ENCODE measurements around the gene ACBD3.

Gene ACBD3

DNA sequence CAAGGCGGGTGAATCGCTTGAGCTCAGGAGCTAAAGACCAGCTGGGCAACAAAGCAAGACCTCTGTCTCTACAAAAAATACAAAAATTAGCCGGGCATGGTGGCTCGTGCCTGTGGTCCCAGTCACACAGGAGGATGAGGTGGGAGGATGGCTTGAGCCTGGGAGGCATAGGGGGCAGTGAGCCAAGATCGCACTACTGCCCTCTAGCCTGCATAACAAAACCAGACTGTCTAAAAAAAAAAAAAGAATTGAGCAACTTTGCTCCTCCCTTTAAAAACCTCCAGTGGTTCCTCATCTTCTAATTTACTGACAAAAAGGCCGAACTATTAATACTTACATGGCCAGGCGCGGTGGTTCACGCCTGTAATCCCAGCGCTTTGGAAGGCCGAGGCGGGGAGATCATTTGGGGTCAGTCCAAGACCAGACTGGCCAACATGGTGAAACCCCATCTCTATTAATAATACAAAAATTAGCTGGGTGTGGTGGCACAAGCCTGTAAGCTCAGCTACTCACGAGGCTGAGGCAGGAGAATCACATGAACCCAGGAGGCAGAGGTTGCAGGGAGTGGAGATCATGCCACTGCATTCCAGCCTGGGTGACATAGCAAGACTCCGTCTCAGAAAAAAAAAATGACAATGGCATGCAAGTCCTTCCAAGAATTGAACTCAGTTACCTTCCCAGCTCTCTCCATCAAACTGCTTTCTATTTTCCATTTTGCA is 4.4 kb downstream of the ACBD3 start:
- Mint-ChIP-seq H3K36me3 (peaks cover 16 to 29% of the 10 kb centered on the region in 2 donors), H3K27ac (peak overlapping the region; percentile 81), H3K27me3 (no peaks in the 10 kb centered on the region), H3K9me3 (no peaks in the 10 kb centered on the region), H3K4me1 (peaks cover 25 to 76% of the 10 kb centered on the region in 2 donors), H3K4me3 (peak overlapping the region; percentile 69 to 72)
- DNase-seq, result no peak
- peak in 1 of 2 donors; percentile 15 for ATAC-seq (replicated peaks)

GRCh38 chr1:226176870-226177269 is 9.7 kb downstream of the ACBD3 start:
- Mint-ChIP-seq H3K4me1 (peaks cover 14 to 58% of the 10 kb centered on the region in 2 donors), H3K36me3 (peaks cover 11 to 26% of the 10 kb centered on the region in 2 donors), H3K27ac (no peak overlapping the region), H3K4me3 (no peak overlapping the region), H3K9me3 (no peaks in the 10 kb centered on the region), H3K27me3 (no peaks in the 10 kb centered on the region)
- no peak for ATAC-seq (replicated peaks)
- no peak for DNase-seq

DNA sequence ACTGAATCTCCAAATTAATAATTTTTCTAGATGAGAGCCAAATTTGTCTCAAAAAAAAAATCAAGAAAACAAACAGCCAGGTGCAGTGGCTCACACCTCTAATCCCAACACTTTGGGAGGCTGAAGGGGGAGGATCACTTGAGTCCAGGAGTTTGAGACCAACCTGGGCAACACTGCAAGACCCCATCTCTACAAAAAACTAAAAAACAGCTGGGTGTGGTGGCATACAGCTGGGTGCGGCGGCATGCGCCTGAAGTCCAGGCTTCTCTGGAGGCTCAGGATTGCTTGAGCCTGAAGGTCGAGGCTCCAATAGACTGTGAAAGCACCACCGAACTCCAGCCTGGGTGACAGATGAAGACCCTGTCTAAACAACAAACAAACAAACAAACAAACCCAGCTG is 14.0 kb downstream of the ACBD3 start:
- H3K27ac Mint-ChIP-seq, result no peak overlapping the region
- ATAC-seq (replicated peaks), result no peak
- H3K4me1 Mint-ChIP-seq, result peaks cover 12 to 42% of the 10 kb centered on the region in 2 donors
- no peak overlapping the region for H3K4me3 Mint-ChIP-seq
- no peaks in the 10 kb centered on the region for H3K27me3 Mint-ChIP-seq
- no peaks in the 10 kb centered on the region for H3K9me3 Mint-ChIP-seq
- no peak for DNase-seq
- H3K36me3 Mint-ChIP-seq, result peaks cover 15 to 18% of the 10 kb centered on the region in 2 donors

DNA sequence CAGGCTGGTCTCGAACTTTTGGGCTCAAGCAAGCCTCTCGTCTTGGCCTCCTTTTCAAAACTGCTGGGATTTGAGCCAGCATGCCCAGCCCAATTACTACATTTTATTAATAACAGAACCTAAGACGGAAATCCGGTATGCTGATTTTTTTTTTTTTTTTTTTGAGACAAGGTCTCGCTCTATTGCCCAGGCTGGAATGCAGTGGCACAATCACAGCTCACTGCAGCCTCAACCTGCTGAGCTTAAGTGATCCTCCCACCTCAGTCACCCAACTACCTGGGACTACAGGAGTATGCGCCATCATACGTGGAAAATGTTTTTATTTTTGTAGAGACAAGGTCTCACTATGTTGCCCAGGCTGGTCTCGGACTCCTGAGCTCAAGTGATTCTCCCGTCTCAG is 20.2 kb downstream of the ACBD3 start:
- no peaks in the 10 kb centered on the region for H3K9me3 Mint-ChIP-seq
- H3K36me3 Mint-ChIP-seq, result peaks cover 23 to 27% of the 10 kb centered on the region in 2 donors
- H3K4me1 Mint-ChIP-seq, result peaks cover 14 to 41% of the 10 kb centered on the region in 2 donors
- no peak for ATAC-seq (replicated peaks)
- DNase-seq, result no peak
- no peaks in the 10 kb centered on the region for H3K27me3 Mint-ChIP-seq
- H3K4me3 Mint-ChIP-seq, result no peak overlapping the region
- no peak overlapping the region for H3K27ac Mint-ChIP-seq

- ATAC-seq (replicated peaks) (no peak), DNase-seq (no peak)
- Mint-ChIP-seq H3K27me3 (no peaks in the 10 kb centered on the region), H3K4me3 (no peak overlapping the region), H3K9me3 (no peaks in the 10 kb centered on the region), H3K27ac (no peak overlapping the region), H3K36me3 (peaks cover 28 to 36% of the 10 kb centered on the region in 2 donors), H3K4me1 (peaks cover 17 to 56% of the 10 kb centered on the region in 2 donors)
Observed at GRCh38 chr1:226164154-226164553, 22.4 kb downstream of the ACBD3 start.

DNA sequence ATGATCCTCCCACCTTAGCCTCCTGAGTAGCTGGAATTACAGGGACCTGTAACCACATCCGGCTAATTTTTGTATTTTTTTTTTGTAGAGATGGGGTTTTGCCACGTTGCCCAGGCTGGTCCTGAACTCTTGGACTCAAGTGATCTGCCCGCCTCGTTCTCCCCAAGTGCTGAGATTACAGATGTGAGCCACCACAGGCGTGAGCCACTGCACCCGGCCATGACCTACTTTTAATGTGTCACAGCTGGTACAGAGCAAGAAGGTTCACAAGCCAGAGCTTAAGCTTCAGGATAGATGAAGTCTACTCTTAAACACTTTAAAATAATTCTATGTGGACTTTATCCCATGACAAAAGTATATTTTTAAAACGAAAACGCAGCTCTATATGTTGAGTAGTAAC is 23.6 kb downstream of the ACBD3 start:
- no peak for DNase-seq
- no peak overlapping the region for H3K4me3 Mint-ChIP-seq
- no peaks in the 10 kb centered on the region for H3K27me3 Mint-ChIP-seq
- H3K36me3 Mint-ChIP-seq, result peaks cover 32 to 33% of the 10 kb centered on the region in 2 donors
- no peak overlapping the region for H3K27ac Mint-ChIP-seq
- ATAC-seq (replicated peaks), result no peak
- H3K4me1 Mint-ChIP-seq, result peaks cover 20 to 56% of the 10 kb centered on the region in 2 donors
- no peaks in the 10 kb centered on the region for H3K9me3 Mint-ChIP-seq

DNA sequence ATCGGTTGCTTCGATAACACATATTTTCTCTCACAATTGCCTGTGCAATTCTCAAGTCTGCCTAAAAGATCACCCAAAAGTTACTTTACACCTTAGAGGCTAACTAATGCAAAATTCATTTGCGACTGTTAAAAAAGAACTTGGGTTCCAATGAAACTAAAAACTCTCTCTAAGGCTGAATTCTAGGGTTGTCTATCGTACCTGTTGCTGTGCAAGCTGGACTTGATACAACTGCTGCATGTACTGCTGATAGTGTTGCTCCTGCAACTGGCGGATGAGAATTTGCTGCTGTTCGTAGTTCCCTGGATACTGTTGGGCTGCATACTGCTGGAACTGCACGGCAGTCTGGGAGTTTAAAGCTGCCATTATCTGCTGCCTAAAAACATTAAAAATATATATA is 27.6 kb downstream of the ACBD3 start:
- ATAC-seq (replicated peaks) (no peak), DNase-seq (no peak)
- Mint-ChIP-seq H3K4me3 (no peak overlapping the region), H3K27ac (peak overlapping the region; percentile 75), H3K27me3 (no peaks in the 10 kb centered on the region), H3K4me1 (peaks cover 17 to 66% of the 10 kb centered on the region in 2 donors), H3K9me3 (no peaks in the 10 kb centered on the region), H3K36me3 (peaks cover 40 to 49% of the 10 kb centered on the region in 2 donors)

- peak overlapping the region; percentile 75 for H3K27ac Mint-ChIP-seq
- H3K4me1 Mint-ChIP-seq, result peaks cover 18 to 66% of the 10 kb centered on the region in 2 donors
- peaks cover 40 to 50% of the 10 kb centered on the region in 2 donors for H3K36me3 Mint-ChIP-seq
- no peak for ATAC-seq (replicated peaks)
- H3K4me3 Mint-ChIP-seq, result no peak overlapping the region
- no peak for DNase-seq
- no peaks in the 10 kb centered on the region for H3K27me3 Mint-ChIP-seq
- H3K9me3 Mint-ChIP-seq, result no peaks in the 10 kb centered on the region
Observed at GRCh38 chr1:226158457-226158856, 28.1 kb downstream of the ACBD3 start.

DNA sequence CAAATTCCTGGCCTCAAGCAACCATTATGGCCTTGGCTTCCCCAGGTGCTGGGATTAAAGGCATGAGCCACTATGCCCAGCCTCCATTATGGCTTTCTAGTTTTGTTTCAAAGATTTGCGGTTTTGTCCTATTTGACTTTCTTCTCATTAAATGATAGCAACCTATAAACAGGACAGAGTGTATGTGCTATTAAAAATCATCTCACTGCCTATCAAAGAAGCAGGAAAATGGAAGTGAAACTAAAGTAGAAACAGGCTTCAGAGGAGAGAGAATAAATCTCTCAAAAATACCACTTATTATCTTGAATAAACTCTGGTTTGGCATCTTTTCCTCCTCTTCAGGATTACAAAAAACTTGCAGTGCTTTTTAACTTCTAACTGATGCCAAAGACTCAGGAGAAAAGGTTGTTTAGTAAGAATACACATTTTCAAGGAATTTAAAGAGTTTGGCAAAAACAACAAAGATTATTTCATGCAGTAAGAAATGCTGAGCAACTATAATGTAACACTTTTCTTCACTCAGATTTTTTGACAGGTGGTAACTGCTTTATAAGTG is 28.7 kb downstream of the ACBD3 start:
- Mint-ChIP-seq H3K4me3 (peak overlapping the region in 1 of 2 donors; percentile 14), H3K36me3 (peaks cover 41 to 55% of the 10 kb centered on the region in 2 donors), H3K4me1 (peaks cover 20 to 65% of the 10 kb centered on the region in 2 donors), H3K27ac (peak overlapping the region; percentile 80), H3K27me3 (no peaks in the 10 kb centered on the region), H3K9me3 (no peaks in the 10 kb centered on the region)
- DNase-seq, result no peak
- peak; percentile 39 to 47 for ATAC-seq (replicated peaks)

DNA sequence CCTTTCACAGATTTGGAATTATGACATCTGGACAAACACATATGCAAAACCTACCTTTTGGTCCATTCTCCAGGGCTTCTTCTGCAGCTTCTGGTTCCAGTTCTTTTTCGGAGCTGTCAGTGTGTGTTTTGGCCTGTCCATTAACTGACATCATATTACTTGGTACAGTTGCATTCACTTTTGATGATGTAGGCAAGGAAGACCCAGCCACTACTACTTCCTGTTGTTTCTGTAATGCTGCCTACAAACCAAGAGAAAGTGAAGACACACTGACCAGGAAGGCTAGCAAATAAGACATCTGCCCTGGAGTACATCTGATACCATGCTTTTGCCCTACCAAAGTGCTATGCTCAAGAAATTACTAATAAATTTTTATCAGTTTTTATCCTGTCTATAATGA is 31.9 kb downstream of the ACBD3 start:
- Mint-ChIP-seq H3K36me3 (peaks cover 34 to 52% of the 10 kb centered on the region in 2 donors), H3K9me3 (no peaks in the 10 kb centered on the region), H3K27ac (no peak overlapping the region), H3K27me3 (no peaks in the 10 kb centered on the region), H3K4me1 (peaks cover 11 to 32% of the 10 kb centered on the region in 2 donors), H3K4me3 (no peak overlapping the region)
- no peak for DNase-seq
- ATAC-seq (replicated peaks), result no peak

GRCh38 chr1:226149806-226150205 is 36.7 kb downstream of the ACBD3 start:
- H3K4me3 Mint-ChIP-seq, result no peak overlapping the region
- no peaks in the 10 kb centered on the region for H3K27me3 Mint-ChIP-seq
- H3K27ac Mint-ChIP-seq, result no peak overlapping the region
- H3K36me3 Mint-ChIP-seq, result peaks cover 40 to 61% of the 10 kb centered on the region in 2 donors
- no peaks in the 10 kb centered on the region for H3K9me3 Mint-ChIP-seq
- peaks cover 10 to 23% of the 10 kb centered on the region in 2 donors for H3K4me1 Mint-ChIP-seq
- peak; percentile 27 to 38 for ATAC-seq (replicated peaks)
- DNase-seq, result no peak

DNA sequence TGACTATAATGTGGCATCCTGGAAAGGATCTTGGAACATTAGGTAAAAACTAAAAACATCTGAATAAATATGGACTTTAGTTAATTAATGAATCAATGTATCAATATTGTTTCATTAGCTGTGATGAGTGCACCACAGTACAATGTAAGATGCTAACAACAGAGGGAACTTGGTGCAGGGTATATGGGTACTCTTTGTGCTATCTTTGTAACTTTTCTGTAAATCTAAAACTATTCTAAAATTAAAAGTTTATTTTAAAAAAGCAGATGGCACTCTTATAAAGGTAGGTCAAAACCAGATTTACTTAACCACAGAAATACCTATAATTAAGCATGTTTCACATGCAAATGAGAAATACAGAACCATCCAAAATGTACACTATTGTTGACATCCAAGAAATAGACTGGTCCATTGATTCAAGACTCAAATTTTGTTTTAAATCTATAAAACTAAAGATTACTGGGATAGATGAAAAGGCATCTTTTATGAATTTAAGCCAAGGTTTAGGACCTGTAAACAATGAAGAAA is 38.4 kb downstream of the ACBD3 start:
- peak; percentile 14 to 21 for ATAC-seq (replicated peaks)
- H3K27ac Mint-ChIP-seq, result no peak overlapping the region
- no peak overlapping the region for H3K4me3 Mint-ChIP-seq
- H3K9me3 Mint-ChIP-seq, result no peaks in the 10 kb centered on the region
- DNase-seq, result no peak
- no peaks in the 10 kb centered on the region for H3K27me3 Mint-ChIP-seq
- peaks cover 45 to 60% of the 10 kb centered on the region in 2 donors for H3K36me3 Mint-ChIP-seq
- peaks cover 9 to 23% of the 10 kb centered on the region in 2 donors for H3K4me1 Mint-ChIP-seq

DNA sequence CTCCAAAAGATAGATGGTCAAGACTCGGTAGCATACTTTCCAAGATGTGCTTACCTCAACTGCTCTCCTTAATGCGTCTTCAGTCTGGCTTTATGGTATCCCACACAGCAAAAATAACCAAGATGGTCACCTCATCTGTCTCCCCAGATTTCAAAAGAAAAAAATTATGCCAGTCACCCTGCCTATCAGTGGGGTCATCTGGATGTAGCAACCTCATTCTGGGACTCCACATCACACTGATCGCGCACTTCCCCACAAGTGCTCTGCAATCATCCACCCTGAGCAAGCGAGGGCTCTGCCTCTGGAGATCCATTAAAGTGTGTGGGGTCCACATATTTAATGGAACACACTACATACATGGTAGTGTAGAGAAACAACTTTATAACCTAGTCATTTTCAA is 42.5 kb downstream of the ACBD3 start:
- no peak overlapping the region for H3K4me3 Mint-ChIP-seq
- H3K27me3 Mint-ChIP-seq, result no peaks in the 10 kb centered on the region
- peaks cover 34 to 43% of the 10 kb centered on the region in 2 donors for H3K36me3 Mint-ChIP-seq
- H3K9me3 Mint-ChIP-seq, result no peaks in the 10 kb centered on the region
- H3K27ac Mint-ChIP-seq, result no peak overlapping the region
- ATAC-seq (replicated peaks), result no peak
- peaks cover 9 to 21% of the 10 kb centered on the region in 2 donors for H3K4me1 Mint-ChIP-seq
- no peak for DNase-seq

DNA sequence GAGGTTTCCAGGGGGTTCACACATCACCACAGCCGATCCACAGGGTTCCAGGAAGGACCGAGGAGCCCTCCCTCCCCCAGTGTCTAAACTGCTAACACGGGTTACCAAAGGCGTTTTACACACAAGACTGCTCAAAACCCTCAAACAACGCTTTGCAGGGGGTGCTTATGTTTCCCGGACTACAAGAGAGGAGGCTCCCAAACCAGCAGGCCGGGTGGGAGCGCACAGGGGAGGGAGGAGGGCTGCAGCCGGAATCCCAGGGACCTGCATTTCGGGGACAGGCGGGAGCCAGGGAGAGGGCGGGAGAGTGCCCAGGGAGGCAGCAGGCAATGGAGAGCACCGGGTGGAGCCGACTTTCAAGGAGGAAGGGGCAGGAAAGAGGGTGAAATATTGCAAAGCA is 50.8 kb downstream of the ACBD3 start:
- peaks cover 3 to 9% of the 10 kb centered on the region in 2 donors for H3K36me3 Mint-ChIP-seq
- DNase-seq (no peak), ATAC-seq (replicated peaks) (no peak)
- peak overlapping the region; percentile 59 for H3K27ac Mint-ChIP-seq
- peaks cover 31 to 52% of the 10 kb centered on the region in 2 donors for H3K4me1 Mint-ChIP-seq
- H3K27me3 Mint-ChIP-seq, result no peaks in the 10 kb centered on the region
- H3K4me3 Mint-ChIP-seq, result no peak overlapping the region
- peaks cover 4 to 6% of the 10 kb centered on the region in 2 donors for H3K9me3 Mint-ChIP-seq
